Sigmoid colon (tissue), 7 donors: ENCODE results near the gene STRBP. TPM values are rescaled to one million over a fixed set of nuclear protein-coding genes. Genes with fewer than 3 reads are reported as not detected.

Experiments used
- DNase-seq: peaks from one replicate; pipeline ENCODE4 v3.0.0-alpha.2; 2019
- H3K27ac ChIP-seq, 4 donors: fragments of 200-600 bp; sonication (generic); one replicate each; pipeline ENCODE4 v1.5.1; 2016 to 2019; ENCODE audit warnings: mild to moderate bottlenecking in 1 of 4
- H3K27me3 ChIP-seq, 3 donors: fragments of 200-600 bp; sonication (generic); one replicate each; pipeline ENCODE4 v1.5.1; 2019; ENCODE audit warnings: mild to moderate bottlenecking in 1 of 3
- H3K36me3 ChIP-seq, 4 donors: fragments of 200-600 bp; sonication (generic); one replicate each; pipeline ENCODE4 v1.5.1; 2016 to 2019
- H3K4me1 ChIP-seq, 4 donors: fragments of 200-600 bp; sonication (generic); one replicate each; pipeline ENCODE4 v1.5.1; 2017 to 2019
- H3K4me3 ChIP-seq, 4 donors: fragments of 200-600 bp; sonication (generic); one replicate each; pipeline ENCODE4 v1.5.1; 2017 to 2019; ENCODE audit warnings: mild to moderate bottlenecking in 2 of 4, moderate library complexity in 1 of 4
- H3K9me3 ChIP-seq, 4 donors: fragments of 200-600 bp in 3 of 4; sonication (generic) in 3 of 4; one replicate each; pipeline versions ENCODE4 v1.5.1 to v1.6.1; 2013 to 2019
- CTCF ChIP-seq, 4 experiments: fragments of 450-650 bp in 3 of 4; fragments of 200-600 bp in 1 of 4; IDR thresholded peaks; one replicate each; pipeline ENCODE4 v1.5.1; 2016 to 2019; ENCODE audit warnings: antibody characterized with exemption in 4 of 4, mild to moderate bottlenecking in 3 of 4, moderate library complexity in 2 of 4
- EP300 ChIP-seq, 4 donors: sonication (generic); formaldehyde crosslinking; IDR thresholded peaks; one replicate each; pipeline ENCODE4 v1.6.1; 2017; ENCODE audit warnings: antibody characterized with exemption in 4 of 4
- POLR2A ChIP-seq, 2 donors: fragments of 450-650 bp; IDR thresholded peaks; one replicate each; pipeline ENCODE4 v1.6.1; 2016; ENCODE audit warnings: antibody characterized with exemption in 2 of 2, mild to moderate bottlenecking in 2 of 2, moderate library complexity in 2 of 2
- POLR2AphosphoS5 ChIP-seq, 4 donors: sonication (generic); formaldehyde crosslinking; IDR thresholded peaks; one replicate each; pipeline ENCODE4 v1.6.1; 2017; ENCODE audit warnings: antibody characterized with exemption in 4 of 4
- WGBS, 2 donors: extraction: QIAGEN DNeasy Blood & Tissue Kit; methylation state at CpG; one replicate each; pipeline ENCODE4 v1.1.7; 2013; 5-methylcytosine and 5-hydroxymethylcytosine counted together
- intact Hi-C: fragments of 100-400 bp; cut with DNase I; formaldehyde crosslinking; loops from one replicate; pipeline ENCODE4 v1.15.1; 2023
- polyA plus RNA-seq, 3 donors: library from polyadenylated mRNA; stranded (reverse); fragments of 200-250 nt; gene quantifications; one replicate each; pipeline ENCODE4 v1.2.3, GENCODE V29; 2013
- total RNA-seq, 4 donors: library from RNA; depleted of rRNA; stranded (reverse); fragments of >200 nt; gene quantifications; one replicate each; pipeline ENCODE4 v1.1.0, GENCODE V29; 2016
- donor health status: healthy with polysubstance abuse.
- donor health status: Bipolar disorder and iron deficiency.
- donor health status: healthy.

Gene STRBP
- total and polyA plus RNA-seq, 7 donors = 13.3 to 32.2 (median 18.0) TPM

DNA sequence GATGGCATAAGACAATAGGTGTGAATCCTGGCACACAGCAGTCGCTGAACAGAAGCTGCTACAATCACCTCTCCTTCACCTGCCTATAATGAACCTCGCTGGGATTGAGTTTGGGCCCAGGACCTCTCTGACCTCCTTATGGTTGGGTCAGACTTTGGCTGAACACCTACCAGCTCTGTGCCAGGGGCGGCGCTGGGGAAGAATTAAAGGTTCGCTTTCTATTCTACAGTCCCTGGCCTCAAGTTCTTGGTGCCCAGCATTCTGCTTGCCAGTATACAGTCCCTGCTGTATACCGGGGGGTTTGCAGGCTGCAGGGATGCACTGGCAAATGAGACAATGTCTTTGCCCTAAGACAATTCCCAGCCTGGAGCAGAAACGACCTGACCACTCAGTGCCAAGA lies 895 bp upstream of the STRBP start:
- WGBS, 2 donors = 54 to 71% methylated on average over 7 of the region's 7 CpGs
- H3K9me3 ChIP-seq = no peaks in the 10 kb centered on the region
- H3K27me3 ChIP-seq = no peaks in the 10 kb centered on the region
- intact Hi-C loops = loop anchor here (5.0 kb wide), 1 partner anchor 78 kb away; no protein-coding TSS in a partner anchor
- peaks cover 0 to 14% (median 13%) of the 10 kb centered on the region in 4 donors for H3K4me1 ChIP-seq
- H3K4me3 ChIP-seq = peak overlapping the region in 3 of 4 donors; percentile 75 to 94 (median 78)
- peak overlapping the region in 3 of 4 donors; percentile 70 to 74 (median 71) for H3K27ac ChIP-seq
- TF ChIP-seq POLR2A (IDR thresholded peaks at IDR 0.05) (no peak), EP300 (IDR thresholded peaks at IDR 0.05) (no peak), CTCF (IDR thresholded peaks at IDR 0.05) (no peak), POLR2AphosphoS5 (IDR thresholded peaks at IDR 0.05) (no peak)
- DNase-seq = no peak
- no peaks in the 10 kb centered on the region for H3K36me3 ChIP-seq

- intact Hi-C loops = loop anchor here (5.0 kb wide), 1 partner anchor 79 kb away; no protein-coding TSS in a partner anchor
- DNase-seq = no peak
- H3K4me3 ChIP-seq = peak overlapping the region; percentile 61 to 94 (median 76)
- peaks cover 0 to 14% (median 13%) of the 10 kb centered on the region in 4 donors for H3K4me1 ChIP-seq
- no peaks in the 10 kb centered on the region for H3K9me3 ChIP-seq
- WGBS, 2 donors = 0% methylated on average over 49 of the region's 49 CpGs
- H3K36me3 ChIP-seq = no peaks in the 10 kb centered on the region
- H3K27ac ChIP-seq = peak overlapping the region; percentile 60 to 75 (median 72)
- no peaks in the 10 kb centered on the region for H3K27me3 ChIP-seq
- no peak for TF ChIP-seq EP300 (IDR thresholded peaks at IDR 0.05)
- TF ChIP-seq POLR2AphosphoS5 (IDR thresholded peaks at IDR 0.05) = no peak
- TF ChIP-seq POLR2A (IDR thresholded peaks at IDR 0.05) = no peak
- no peak for TF ChIP-seq CTCF (IDR thresholded peaks at IDR 0.05)
Measured at GRCh38 chr9:123268199-123268464, 254 bp downstream of the STRBP start.

GRCh38 chr9:123267481-123268198 lies 746 bp downstream of the STRBP start:
- H3K27ac ChIP-seq = peak overlapping the region; percentile 60 to 75 (median 72)
- intact Hi-C loops = loop anchor here (5.0 kb wide), 1 partner anchor 80 kb away; no protein-coding TSS in a partner anchor

GRCh38 chr9:123266655-123267399 lies 1.6 kb downstream of the STRBP start:
- no peak for TF ChIP-seq POLR2A (IDR thresholded peaks at IDR 0.05)
- TF ChIP-seq EP300 (IDR thresholded peaks at IDR 0.05) = no peak
- Histone ChIP-seq H3K27ac (no peak overlapping the region), H3K27me3 (no peaks in the 10 kb centered on the region), H3K4me3 (peak overlapping the region in 2 of 4 donors; percentile 75 to 78), H3K4me1 (peaks cover 0 to 14% (median 13%) of the 10 kb centered on the region in 4 donors), H3K9me3 (no peaks in the 10 kb centered on the region), H3K36me3 (no peaks in the 10 kb centered on the region)
- intact Hi-C loops = loop anchor here (5.0 kb wide), 1 partner anchor 80 kb away; no protein-coding TSS in a partner anchor
- 48 to 78% methylated on average over 9 of the region's 9 CpGs for WGBS, 2 donors
- DNase-seq = no peak

More at GRCh38 chr9:123267481-123268198, 746 bp downstream of the STRBP start:
- Histone ChIP-seq H3K4me1 (peaks cover 0 to 14% (median 13%) of the 10 kb centered on the region in 4 donors), H3K9me3 (no peaks in the 10 kb centered on the region), H3K4me3 (peak overlapping the region; percentile 61 to 94 (median 76)), H3K36me3 (no peaks in the 10 kb centered on the region), H3K27me3 (no peaks in the 10 kb centered on the region)
- 2 to 4% methylated on average over 34 of the region's 34 CpGs for WGBS, 2 donors
- DNase-seq = peak; percentile 62
- no peak for TF ChIP-seq CTCF (IDR thresholded peaks at IDR 0.05)
- TF ChIP-seq POLR2AphosphoS5 (IDR thresholded peaks at IDR 0.05) = no peak
- TF ChIP-seq EP300 (IDR thresholded peaks at IDR 0.05) = no peak
- no peak for TF ChIP-seq POLR2A (IDR thresholded peaks at IDR 0.05)

GRCh38 chr9:123265833-123266232 lies 2.6 kb downstream of the STRBP start:
- TF ChIP-seq CTCF (IDR thresholded peaks at IDR 0.05) = no peak
- no peak for TF ChIP-seq EP300 (IDR thresholded peaks at IDR 0.05)
- no peak for TF ChIP-seq POLR2A (IDR thresholded peaks at IDR 0.05)
- no peak for TF ChIP-seq POLR2AphosphoS5 (IDR thresholded peaks at IDR 0.05)
- intact Hi-C loops = loop anchor here (5.0 kb wide), 1 partner anchor 81 kb away; no protein-coding TSS in a partner anchor
- no peak overlapping the region for H3K27ac ChIP-seq
- WGBS, 2 donors = 87 to 92% methylated on average over 4 of the region's 4 CpGs
- no peaks in the 10 kb centered on the region for H3K27me3 ChIP-seq
- peaks cover 0 to 14% (median 13%) of the 10 kb centered on the region in 4 donors for H3K4me1 ChIP-seq
- H3K4me3 ChIP-seq = no peak overlapping the region
- no peaks in the 10 kb centered on the region for H3K36me3 ChIP-seq
- no peak for DNase-seq
- no peaks in the 10 kb centered on the region for H3K9me3 ChIP-seq
